GM21737 (cell line): Measurements from ENCODE around the gene ATAD3A.

Experiments
- ATAC-seq: cut with Tn5 transposase; IDR thresholded peaks from one replicate; pipeline ENCODE4 v1.9.1; 2021; ENCODE audit warnings: mild to moderate bottlenecking, moderate library complexity; ENCODE audit not compliant: unreplicated experiment

ATAD3A gene

GRCh38 chr1:1574721-1575537, 63.0 kb downstream of the ATAD3A start, which contains the start of gene SSU72:
TSS of gene SSU72 (minus strand) at chr1:1574863. CDS start at chr1:1574557, 306 bp downstream.
- peak; percentile 69 for ATAC-seq

- no peak for ATAC-seq
Observed at GRCh38 chr1:1577367-1578011, 65.5 kb downstream of the ATAD3A start.

- no peak for ATAC-seq
Observed at GRCh38 chr1:1578371-1578940, 66.5 kb downstream of the ATAD3A start.

DNA sequence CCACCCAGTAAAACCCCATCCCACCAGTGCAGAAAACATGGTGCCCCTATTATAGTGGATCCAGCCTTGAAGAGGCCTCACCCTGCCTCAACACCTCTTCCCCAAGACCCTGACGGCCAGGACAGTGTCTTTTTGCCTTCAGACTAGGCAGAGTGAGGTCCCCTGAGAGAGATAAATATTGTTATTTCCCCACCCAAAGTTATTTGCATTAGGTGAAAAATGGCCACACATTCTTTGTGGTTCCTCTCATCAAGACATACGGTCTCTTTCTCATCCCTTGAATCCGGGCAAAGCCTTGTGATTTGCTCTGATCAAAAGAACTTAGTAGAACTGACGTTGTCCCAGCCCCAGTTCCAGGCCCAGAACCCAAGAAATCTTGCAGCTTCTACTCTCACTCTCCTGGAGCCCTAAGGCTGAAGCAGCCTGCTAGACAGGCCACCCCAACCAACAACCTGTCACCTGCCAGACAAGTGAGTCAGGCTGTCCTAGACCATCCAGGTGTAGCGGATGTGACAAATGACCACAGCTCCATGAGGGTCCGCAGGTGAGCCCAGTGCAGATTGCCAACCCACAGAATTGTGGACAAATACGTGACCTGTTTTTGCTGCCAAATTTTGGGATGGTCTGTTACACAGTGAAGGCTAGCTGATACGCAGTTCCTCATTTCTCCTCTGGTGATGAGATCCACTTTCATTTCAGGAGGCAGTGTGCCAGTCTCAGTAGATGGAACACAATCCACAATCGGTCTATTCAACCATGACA, 70.8 kb downstream of the ATAD3A start:
- no peak for ATAC-seq

DNA sequence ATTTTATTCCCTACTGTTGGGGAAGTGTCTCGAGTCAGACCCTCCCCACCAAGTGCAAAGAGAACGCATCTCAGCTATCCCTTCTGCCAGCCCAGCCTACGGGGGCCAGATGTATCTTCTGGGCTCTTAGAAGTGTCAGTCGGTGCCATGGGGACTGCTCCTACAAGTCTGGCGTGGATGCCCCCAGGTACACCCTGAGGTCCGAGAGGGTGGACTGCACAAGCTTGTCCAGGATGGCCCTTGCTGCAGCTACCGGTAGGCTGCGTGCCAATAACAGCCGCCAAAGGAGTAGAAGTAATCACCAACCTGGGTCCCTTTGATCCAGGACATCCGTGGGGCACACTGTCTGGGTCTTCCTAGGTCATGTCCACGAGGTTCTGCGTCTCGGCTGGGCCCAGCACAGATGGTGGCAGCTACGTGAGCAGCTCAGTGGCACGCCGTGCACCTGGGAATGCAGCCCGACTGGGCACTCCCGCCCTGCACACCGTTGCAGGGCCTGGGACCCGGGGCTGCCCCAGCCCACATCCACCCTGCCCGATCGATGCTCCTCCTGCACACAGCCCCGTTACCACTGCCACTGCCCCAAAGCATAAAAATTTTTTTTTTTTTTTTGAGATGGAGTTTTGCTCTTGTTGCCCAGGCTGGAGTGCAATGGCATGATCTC, 71.5 kb downstream of the ATAD3A start:
- ATAC-seq = no peak
